ENCODE results near the gene PAPPA.

Gene PAPPA

DNA sequence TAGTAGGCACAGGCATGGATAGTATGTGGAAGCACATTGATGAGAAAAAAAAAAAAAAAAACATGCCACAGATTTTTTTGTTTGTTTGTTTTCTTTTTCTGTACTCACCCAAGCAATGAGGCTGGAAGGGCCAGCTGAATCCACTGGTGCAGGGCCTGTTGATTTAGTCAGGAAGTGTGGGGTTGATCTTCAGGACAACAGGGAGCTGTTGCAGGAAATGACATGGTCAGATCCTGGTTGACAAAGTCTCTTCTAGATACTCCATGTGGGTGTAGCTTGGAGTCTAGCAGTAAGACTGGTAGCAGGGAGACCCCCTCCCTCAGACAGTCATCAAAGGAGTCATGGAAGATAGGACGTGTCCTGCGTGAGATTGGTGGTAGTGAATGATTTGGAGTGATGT, 191.8 kb downstream of the PAPPA start:
- DNase-seq (ENCODE audit: low read depth), result no peak

DNA sequence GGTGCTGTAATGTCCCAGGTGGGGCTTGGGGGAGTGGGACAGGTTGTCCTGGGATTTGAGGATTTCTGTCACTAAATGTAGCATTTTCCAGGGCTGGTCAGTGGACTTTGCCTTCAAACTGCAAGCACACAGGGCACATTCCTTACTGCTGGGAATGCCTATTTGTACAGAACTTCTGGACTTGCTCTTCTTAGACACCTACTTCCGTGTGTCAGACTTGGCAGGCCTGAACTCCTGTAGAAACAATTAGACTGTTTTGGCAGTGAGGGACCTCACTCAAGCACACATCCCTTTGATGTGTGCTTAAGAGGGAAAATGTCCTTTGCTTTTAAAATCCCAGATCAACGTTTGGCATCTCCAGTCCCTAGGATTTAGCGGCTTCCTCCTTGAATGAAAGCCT, 192.2 kb downstream of the PAPPA start:
- no peak for DNase-seq (ENCODE audit: low read depth)

DNA sequence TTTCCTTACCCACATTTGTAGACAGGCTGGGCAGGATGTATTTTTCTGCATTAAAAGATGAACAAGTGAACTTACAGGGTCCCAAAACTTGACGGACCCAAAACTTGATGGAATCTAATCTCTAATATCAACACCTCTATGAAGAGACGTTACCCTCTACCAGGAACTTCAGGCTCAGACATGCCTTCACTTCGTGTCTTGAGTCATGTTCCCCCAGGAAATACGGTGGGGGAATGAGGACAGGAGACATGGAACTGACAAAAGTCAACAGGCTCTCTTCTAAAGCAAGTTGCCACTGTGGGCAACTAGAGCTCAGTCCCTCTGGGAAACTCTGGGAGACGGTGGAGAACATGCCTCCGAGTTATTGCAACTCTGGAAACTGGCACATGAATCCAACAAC, 196.1 kb downstream of the PAPPA start:
- DNase-seq (ENCODE audit: low read depth), result no peak

DNA sequence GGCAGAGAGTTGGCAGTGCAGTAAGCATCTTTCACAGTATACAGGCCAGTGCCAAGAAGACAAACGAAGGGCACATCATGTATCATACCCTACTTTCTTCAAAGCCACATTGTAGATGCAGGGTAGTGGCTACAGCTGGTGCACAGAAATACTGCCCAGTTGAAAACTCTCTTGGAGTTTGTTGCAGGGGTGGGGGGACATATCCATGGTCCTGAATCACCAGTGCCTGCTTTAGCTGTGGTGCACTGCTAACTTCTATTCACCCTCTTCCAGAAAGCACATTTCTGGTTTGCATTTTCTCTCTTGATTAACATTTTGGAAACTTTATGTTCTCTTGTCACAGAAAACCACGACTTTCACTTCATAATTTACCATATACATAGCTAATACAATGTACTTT, 196.6 kb downstream of the PAPPA start:
- DNase-seq (ENCODE audit: low read depth), result no peak

DNA sequence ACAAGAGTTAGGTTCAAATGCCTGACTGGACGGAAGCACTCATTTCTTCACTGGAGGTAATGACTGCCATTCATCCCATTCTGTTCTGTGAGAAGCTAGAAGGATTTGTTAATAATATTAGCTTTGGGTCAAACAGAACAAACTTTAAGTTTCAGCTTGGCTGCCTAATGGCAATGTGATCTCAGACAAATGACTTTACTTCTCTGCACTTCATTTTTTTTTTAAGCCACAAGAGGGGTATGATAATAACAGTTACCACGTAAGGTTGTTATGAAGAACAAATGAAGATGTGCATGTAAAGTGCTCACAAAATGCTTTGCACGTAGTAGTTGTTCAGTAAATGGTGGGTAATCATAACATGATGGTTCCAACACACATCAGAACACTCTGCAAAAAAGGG, 199.4 kb downstream of the PAPPA start:
- DNase-seq (ENCODE audit: low read depth), result no peak

- no peak for DNase-seq (ENCODE audit: low read depth)
These were observed 201.7 kb downstream of the PAPPA start for GRCh38 chr9:116355153-116355921.

DNA sequence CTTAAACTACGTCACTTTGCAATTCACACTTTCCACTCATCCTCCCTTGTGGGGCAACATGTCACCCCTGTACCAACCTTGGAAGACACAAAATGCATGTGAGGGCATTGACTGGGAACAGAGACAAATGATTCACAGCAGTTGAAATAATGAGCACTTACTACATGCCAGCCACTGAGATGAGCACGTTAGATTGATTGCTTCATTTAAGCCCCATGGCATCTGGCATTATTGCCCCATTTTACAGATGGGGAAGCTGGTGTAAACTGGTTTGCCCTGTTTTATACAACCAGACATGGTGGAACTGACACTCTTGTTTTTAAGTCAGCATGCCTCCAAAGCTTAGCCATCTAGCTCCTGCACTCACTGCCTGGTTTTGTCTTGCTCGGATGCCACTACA, 204.7 kb downstream of the PAPPA start:
- no peak for DNase-seq (ENCODE audit: low read depth)

DNA sequence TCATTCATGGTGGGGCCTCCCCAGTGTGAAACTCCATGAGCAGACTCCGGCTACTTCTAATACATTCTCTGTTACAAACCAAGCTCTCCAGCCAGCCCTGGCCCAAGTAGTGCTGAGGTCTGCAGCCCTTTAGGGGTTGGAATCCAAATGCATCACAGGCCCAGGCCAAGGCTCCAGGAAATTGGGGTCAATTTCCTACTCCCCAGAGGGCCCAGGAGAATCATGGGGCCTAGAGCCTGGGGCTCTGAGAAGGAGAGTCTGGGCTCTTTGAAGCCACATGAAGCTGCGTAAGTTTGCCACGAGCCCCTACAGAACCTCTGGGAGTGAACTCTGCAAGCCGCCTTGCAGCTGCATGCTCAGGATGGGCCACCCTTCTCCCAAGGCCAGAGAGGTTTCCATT, 206.4 kb downstream of the PAPPA start:
- no peak for DNase-seq (ENCODE audit: low read depth)

DNA sequence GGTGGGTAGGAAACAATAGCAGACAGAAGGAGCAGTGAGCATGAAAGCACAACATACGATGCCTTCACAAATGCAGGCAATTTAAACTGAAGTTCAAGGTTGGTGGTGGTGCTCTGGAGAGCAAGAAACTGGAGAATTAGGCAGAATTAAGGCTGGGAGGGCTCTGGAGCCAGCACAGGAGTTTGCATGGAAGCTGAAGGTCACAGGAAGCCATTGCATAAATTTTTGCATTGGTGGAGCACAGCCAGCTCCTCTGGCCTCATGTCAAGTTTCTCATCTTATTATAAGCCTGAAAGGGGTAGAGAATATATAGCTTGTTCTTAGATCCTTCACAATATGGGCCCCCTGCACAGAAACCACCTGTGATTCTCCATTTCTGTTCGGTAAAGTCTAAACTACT, 207.4 kb downstream of the PAPPA start:
- DNase-seq (ENCODE audit: low read depth), result no peak

- no peak for DNase-seq (ENCODE audit: low read depth)
These were observed 208.0 kb downstream of the PAPPA start for GRCh38 chr9:116361547-116361946.

- no peak for DNase-seq (ENCODE audit: low read depth)
These were observed 208.9 kb downstream of the PAPPA start for GRCh38 chr9:116362493-116362892.

DNA sequence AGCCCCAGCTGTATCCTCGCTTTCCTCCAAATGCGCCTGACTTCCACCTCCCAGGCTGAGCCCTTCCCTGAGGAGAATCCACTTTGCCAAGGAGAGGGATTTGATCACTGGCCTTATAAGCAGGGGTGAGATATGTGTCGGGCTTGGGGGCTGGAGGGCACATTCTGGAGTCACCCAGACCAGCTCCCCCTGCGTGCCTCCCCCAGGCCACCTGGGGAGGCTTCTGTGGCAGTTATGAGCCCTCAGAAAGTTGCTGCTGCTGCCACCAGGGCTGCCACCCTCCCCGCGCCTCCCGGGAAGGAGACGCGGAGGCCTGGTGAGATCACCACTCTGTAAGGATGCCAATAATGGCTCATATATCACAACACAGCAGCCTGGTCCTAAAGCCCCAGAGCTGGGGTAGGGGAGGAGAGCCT, 211.5 kb downstream of the PAPPA start:
- DNase-seq (ENCODE audit: low read depth), result no peak

- no peak for DNase-seq (ENCODE audit: low read depth)
These were observed 212.7 kb downstream of the PAPPA start for GRCh38 chr9:116366241-116366640.

DNA sequence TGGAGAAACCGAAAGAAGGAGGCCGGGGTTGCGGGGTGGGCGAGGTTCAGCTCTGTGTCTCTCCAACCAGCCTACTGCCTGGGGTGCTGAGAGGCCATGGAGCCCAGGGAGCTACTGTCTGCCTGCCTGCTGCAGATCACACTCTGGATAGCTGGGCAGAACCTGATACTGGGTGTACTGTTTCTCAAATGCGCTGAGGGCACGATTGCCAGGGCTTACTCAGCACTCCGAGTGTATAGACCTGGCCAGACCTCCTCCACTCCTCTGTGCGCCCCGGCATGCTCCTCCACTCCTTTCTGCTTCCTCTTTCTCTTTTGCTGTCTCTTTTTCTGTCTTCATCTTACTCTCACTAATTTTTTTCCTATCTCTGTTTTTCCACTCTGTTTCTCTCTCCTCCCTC, 215.1 kb downstream of the PAPPA start:
- DNase-seq (ENCODE audit: low read depth), result no peak

GRCh38 chr9:116369706-116370105, 216.1 kb downstream of the PAPPA start:
- DNase-seq (ENCODE audit: low read depth), result no peak

GRCh38 chr9:116370556-116370955, 217.0 kb downstream of the PAPPA start:
- no peak for DNase-seq (ENCODE audit: low read depth)

GRCh38 chr9:116372081-116372673, 218.6 kb downstream of the PAPPA start:
- no peak for DNase-seq (ENCODE audit: low read depth)

DNA sequence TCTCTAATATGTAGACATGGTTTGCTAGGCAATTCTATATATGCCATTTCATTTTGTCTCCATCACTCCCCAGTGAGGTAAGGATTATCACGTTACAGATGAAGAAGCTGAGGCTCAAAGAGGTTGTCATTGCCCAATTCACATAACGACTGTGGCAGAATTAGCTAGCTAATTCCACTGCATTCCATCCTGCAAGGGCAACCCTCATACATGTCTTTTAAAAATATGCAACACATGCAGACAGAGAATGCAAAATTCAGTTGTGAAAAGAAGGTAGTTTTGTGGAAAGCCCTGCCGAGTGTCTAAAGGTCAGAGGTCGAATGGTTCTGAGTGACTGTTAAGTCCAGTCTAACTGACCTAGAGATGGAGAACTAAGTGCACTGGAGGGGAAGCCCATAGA, 219.2 kb downstream of the PAPPA start:
- DNase-seq (ENCODE audit: low read depth), result no peak

DNA sequence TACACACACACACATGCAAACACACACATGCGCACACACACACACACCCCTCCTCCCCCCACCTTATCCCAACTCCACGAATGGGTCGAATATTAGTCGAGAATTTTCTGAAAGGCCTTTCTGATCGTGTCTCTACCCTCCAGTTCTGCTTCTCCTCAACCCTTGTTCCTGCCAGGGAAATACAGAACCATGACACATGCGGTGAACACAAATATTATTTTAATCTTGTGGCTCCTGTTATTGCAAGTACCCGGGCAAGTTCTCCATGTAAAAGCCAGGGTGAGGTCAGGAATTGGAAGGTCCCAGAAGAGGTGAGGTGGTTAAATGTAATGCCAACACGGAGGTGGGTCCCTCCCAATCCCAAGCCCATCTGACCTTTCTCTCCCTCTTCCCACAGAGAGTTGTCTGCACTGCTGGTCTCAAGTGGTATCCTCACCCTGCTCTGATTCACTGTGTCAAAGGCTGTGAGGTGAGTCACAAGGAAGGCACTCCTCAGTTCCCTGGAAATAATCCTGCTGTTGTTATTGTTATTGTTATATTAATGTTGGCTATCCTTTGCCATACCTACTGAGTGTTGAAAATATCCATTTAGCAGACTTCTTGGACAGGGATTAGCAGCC, 223.7 kb downstream of the PAPPA start:
- DNase-seq (ENCODE audit: low read depth), result no peak

GRCh38 chr9:116378873-116379272, 225.3 kb downstream of the PAPPA start:
- no peak for DNase-seq (ENCODE audit: low read depth)

- DNase-seq (ENCODE audit: low read depth), result no peak
These were observed 226.2 kb downstream of the PAPPA start for GRCh38 chr9:116379821-116380220.

GRCh38 chr9:116380496-116380995, 227.0 kb downstream of the PAPPA start:
- no peak for DNase-seq (ENCODE audit: low read depth)

- DNase-seq (ENCODE audit: low read depth), result no peak
These were observed 227.8 kb downstream of the PAPPA start for GRCh38 chr9:116381350-116381749.
